ENCODE results near the gene MGAT4B.

DNA sequence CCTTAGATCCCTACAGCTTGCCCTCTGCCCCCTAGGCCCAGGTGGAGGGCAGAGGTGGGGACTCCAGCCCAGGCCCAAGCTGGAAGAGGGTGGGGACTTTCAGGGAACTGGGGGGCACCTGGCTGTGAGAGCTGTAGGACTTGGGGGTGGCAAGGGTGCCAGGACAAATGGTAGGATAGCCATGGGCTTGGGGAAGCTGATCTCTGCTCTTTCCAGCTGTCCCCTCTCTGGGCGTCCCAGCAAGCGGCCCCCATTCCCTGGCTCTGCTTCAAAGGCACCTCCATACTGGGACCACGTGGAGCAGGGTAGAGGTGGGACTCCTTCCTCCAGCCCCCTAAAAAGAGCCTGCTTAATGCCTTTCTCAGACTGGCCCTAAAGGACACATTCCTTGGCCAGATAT is 12.5 kb downstream of the MGAT4B start:
- TF ChIP-seq, protein P1, sequence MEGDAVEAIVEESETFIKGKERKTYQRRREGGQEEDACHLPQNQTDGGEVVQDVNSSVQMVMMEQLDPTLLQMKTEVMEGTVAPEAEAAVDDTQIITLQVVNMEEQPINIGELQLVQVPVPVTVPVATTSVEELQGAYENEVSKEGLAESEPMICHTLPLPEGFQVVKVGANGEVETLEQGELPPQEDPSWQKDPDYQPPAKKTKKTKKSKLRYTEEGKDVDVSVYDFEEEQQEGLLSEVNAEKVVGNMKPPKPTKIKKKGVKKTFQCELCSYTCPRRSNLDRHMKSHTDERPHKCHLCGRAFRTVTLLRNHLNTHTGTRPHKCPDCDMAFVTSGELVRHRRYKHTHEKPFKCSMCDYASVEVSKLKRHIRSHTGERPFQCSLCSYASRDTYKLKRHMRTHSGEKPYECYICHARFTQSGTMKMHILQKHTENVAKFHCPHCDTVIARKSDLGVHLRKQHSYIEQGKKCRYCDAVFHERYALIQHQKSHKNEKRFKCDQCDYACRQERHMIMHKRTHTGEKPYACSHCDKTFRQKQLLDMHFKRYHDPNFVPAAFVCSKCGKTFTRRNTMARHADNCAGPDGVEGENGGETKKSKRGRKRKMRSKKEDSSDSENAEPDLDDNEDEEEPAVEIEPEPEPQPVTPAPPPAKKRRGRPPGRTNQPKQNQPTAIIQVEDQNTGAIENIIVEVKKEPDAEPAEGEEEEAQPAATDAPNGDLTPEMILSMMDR (IDR thresholded peaks at IDR 0.05 in 2 of 3, conservative IDR thresholded peaks at IDR 0.05 in 1 of 3; ENCODE audit: borderline replicate concordance in 1 of 3, insufficient read depth in 1 of 3, low read depth in 2 of 3, low read length in 2 of 3) = no peak
- TF ChIP-seq, protein P2, sequence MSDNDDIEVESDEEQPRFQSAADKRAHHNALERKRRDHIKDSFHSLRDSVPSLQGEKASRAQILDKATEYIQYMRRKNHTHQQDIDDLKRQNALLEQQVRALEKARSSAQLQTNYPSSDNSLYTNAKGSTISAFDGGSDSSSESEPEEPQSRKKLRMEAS (IDR thresholded peaks at IDR 0.05) = no peak
- no peak for TF ChIP-seq REST (IDR thresholded peaks at IDR 0.05; ENCODE audit: low read depth)

Measured in HCT116 (cell line).